Upper lobe of left lung (tissue), 4 donors: ENCODE measurements around the gene CACYBP.
"Not testable (repeated sequence)": the region's sequence is repeated elsewhere in the genome, so short reads cannot be mapped to it uniquely, and the experiment has no call there.

Source experiments
- CTCF ChIP-seq, 6 experiments: fragments of 450-650 bp in 4 of 6; fragments of 200-600 bp in 2 of 6; sonication (generic) in 2 of 6; IDR thresholded peaks; one replicate each; pipeline ENCODE4 v1.5.1; 2016 to 2019; ENCODE audit warnings: antibody characterized with exemption in 6 of 6
- POLR2AphosphoS5 ChIP-seq, 2 donors: sonication (generic); formaldehyde crosslinking; IDR thresholded peaks; one replicate each; pipeline ENCODE4 v1.5.1; 2017; ENCODE audit warnings: antibody characterized with exemption in 2 of 2

- TF ChIP-seq CTCF, POLR2AphosphoS5 (IDR thresholded peaks at IDR 0.05): not testable (repeated sequence)
Observed at GRCh38 chr1:175023922-175024242, 24.1 kb downstream of the CACYBP start.
